GM12872 (cell line): ENCODE data around the gene TKTL2.

ENCODE experiments used
- CTCF ChIP-seq: IDR thresholded peaks from 3 replicates; pipeline ENCODE4 v1.5.1; 2011; ENCODE audit warnings: low read depth, mild to moderate bottlenecking, low read length, moderate library complexity; ENCODE audit not compliant: insufficient read depth

TKTL2 gene

GRCh38 chr4:163473576-163473975, at the start of gene TKTL2:
TKTL2 (minus strand) TSS chr4:163473754; CDS start chr4:163473734, 20 bp downstream.
- no peak for TF ChIP-seq CTCF

GRCh38 chr4:163515198-163515597, 41.6 kb upstream of the TKTL2 start:
- no peak for TF ChIP-seq CTCF

- TF ChIP-seq CTCF = no peak
Observed at GRCh38 chr4:163505374-163505773, 31.8 kb upstream of the TKTL2 start.

- no peak for TF ChIP-seq CTCF
Observed at GRCh38 chr4:163500586-163500985, 27.0 kb upstream of the TKTL2 start.

GRCh38 chr4:163495900-163496299, 22.3 kb upstream of the TKTL2 start:
- no peak for TF ChIP-seq CTCF

- no peak for TF ChIP-seq CTCF
Observed at GRCh38 chr4:163494360-163495241, 21.0 kb upstream of the TKTL2 start, which contains the start of gene TMA16. TMA16 (plus strand) TSS chr4:163494690; CDS start chr4:163494802, 112 bp downstream.

- no peak for TF ChIP-seq CTCF
Observed at GRCh38 chr4:163493643-163494359, 20.2 kb upstream of the TKTL2 start.
